Right forelimb (tissue), 1 donor: ENCODE data around the gene RHOT2.

ENCODE experiments used
- DNase-seq: peaks from one replicate; pipeline ENCODE4 v3.0.0-alpha.2; 2018

The RHOT2 gene

GRCh38 chr16:632486-633335 lies 35.2 kb upstream of the RHOT2 start:
- DNase-seq: no peak

- DNase-seq: no peak
Measured at GRCh38 chr16:633336-634050, 34.4 kb upstream of the RHOT2 start.

- DNase-seq: no peak
Measured at GRCh38 chr16:634051-634670, 33.8 kb upstream of the RHOT2 start.

- no peak for DNase-seq
Measured at GRCh38 chr16:634996-635395, 32.9 kb upstream of the RHOT2 start.

- no peak for DNase-seq
Measured at GRCh38 chr16:635573-636205, 32.2 kb upstream of the RHOT2 start.

GRCh38 chr16:636206-637080 lies 31.5 kb upstream of the RHOT2 start, which contains the start of gene METTL26:
METTL26 (minus strand) TSS chr16:636305; CDS start chr16:636290, 15 bp downstream.
- DNase-seq: peak; percentile 98

GRCh38 chr16:637081-638018 lies 30.6 kb upstream of the RHOT2 start:
- DNase-seq: peak; percentile 95

- no peak for DNase-seq
Measured at GRCh38 chr16:638034-638543, 29.8 kb upstream of the RHOT2 start.

GRCh38 chr16:638836-639235 lies 29.1 kb upstream of the RHOT2 start:
- DNase-seq: no peak

GRCh38 chr16:640614-641013 lies 27.3 kb upstream of the RHOT2 start:
- DNase-seq: no peak

GRCh38 chr16:641326-642188 lies 26.4 kb upstream of the RHOT2 start, which contains the start of gene MCRIP2:
MCRIP2 (plus strand) TSS chr16:641828; CDS start chr16:641992, 164 bp downstream.
- DNase-seq: peak; percentile 80

GRCh38 chr16:642189-643049 lies 25.5 kb upstream of the RHOT2 start:
- DNase-seq: no peak

GRCh38 chr16:643050-643368 lies 24.9 kb upstream of the RHOT2 start:
- DNase-seq: no peak

GRCh38 chr16:644556-644955 lies 23.4 kb upstream of the RHOT2 start:
- no peak for DNase-seq

- no peak for DNase-seq
Measured at GRCh38 chr16:645852-646678, 21.9 kb upstream of the RHOT2 start.

- no peak for DNase-seq
Measured at GRCh38 chr16:646679-647172, 21.2 kb upstream of the RHOT2 start.

GRCh38 chr16:647173-647902 lies 20.6 kb upstream of the RHOT2 start:
- DNase-seq: no peak
